Activated T-cell treated with anti-CD3 and anti-CD28 coated beads, Interleukin-2, amount 50 U/mL, for 4 hours (primary cell): ENCODE results near the gene CALM1. TPM values are rescaled to one million over a fixed set of nuclear protein-coding genes. Genes with fewer than 3 reads are reported as not detected.
A peak's percentile ranks its signal among the peaks of the same experiment; 100 is the strongest.

Source experiments
- ATAC-seq, 2 donors: fragments of 200-7000 bp; cut with Tn5 transposase; one replicate each; pipeline ENCODE4 v1.10.0; 2021
- DNase-seq: peaks from one replicate; pipeline ENCODE4 v3.0.0-alpha.2; 2020
- H3K27me3 Mint-ChIP-seq: one replicate; pipeline ENCODE4 v1.8.0; 2021; ENCODE audit warnings: low read depth, mixed read lengths
- H3K36me3 Mint-ChIP-seq: one replicate; pipeline ENCODE4 v1.8.0; 2022; ENCODE audit warnings: mixed read lengths; ENCODE audit not compliant: insufficient read depth
- H3K4me1 Mint-ChIP-seq: one replicate; pipeline ENCODE4 v1.8.0; 2021; ENCODE audit warnings: low read depth, mixed read lengths
- H3K4me3 Mint-ChIP-seq: one replicate; pipeline ENCODE4 v1.8.0; 2021; ENCODE audit warnings: mild to moderate bottlenecking, moderate library complexity, mixed read lengths
- H3K9me3 Mint-ChIP-seq: one replicate; pipeline ENCODE4 v1.8.0; 2021; ENCODE audit warnings: mixed read lengths
- total RNA-seq, 3 donors: library from RNA; stranded (reverse); gene quantifications; one replicate each; pipeline ENCODE4 v1.2.1, GENCODE V29; 2021

Gene CALM1
- total RNA-seq, 3 donors from 2014 or later: 406 to 439 (median 417) TPM

DNA sequence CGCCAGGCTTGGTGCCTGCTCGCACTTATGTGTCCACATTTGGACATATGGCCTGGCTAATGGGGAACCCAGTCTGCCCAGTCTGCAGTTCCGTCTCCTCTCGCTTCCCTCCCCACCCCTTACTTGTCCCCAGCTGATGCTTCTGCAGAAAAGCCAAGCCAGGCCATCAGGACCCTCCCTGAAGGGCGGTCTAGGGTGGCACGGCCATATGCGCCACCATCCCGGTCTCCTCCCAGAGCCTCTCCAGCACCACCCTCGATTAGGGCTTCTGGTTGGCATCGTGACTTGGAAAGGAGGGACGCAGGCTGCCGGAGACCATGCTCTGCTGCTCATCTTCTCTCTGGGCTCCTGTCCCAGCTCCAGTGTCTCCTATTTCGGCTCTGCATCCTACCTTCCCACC, 54.6 kb downstream of the CALM1 start:
- no peaks in the 10 kb centered on the region for H3K27me3 Mint-ChIP-seq
- H3K4me3 Mint-ChIP-seq: no peak overlapping the region
- peaks cover 3% of the 10 kb centered on the region for H3K9me3 Mint-ChIP-seq
- no peaks in the 10 kb centered on the region for H3K36me3 Mint-ChIP-seq
- no peak for DNase-seq
- no peak for ATAC-seq
- H3K4me1 Mint-ChIP-seq: no peaks in the 10 kb centered on the region

DNA sequence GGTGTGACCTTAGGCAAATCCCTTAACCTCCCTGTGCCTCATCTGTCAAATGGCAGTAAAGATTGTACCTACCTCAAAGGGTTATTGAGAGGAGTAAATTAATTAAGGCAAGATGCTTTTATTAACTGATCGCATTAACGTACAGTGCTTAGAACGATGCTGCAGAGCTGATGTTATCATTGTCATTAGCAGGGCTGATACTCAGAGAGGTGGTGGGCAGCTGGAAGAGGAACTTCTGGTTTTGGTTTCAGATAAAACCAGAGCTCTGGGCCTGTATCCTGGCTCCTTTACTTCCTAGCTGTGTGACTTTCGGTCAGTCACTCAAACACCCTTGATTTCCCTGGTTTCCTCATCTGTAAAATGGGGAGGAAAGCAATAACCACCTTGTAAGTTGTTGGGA, 55.1 kb downstream of the CALM1 start:
- Mint-ChIP-seq H3K4me1 (no peaks in the 10 kb centered on the region), H3K4me3 (no peak overlapping the region), H3K27me3 (no peaks in the 10 kb centered on the region), H3K36me3 (no peaks in the 10 kb centered on the region), H3K9me3 (peaks cover 3% of the 10 kb centered on the region)
- peak in 1 of 2 donors; percentile 10 for ATAC-seq
- no peak for DNase-seq

GRCh38 chr14:90452366-90452765, 55.5 kb downstream of the CALM1 start:
- no peaks in the 10 kb centered on the region for H3K36me3 Mint-ChIP-seq
- ATAC-seq (peak in 1 of 2 donors; percentile 25), DNase-seq (no peak)
- H3K9me3 Mint-ChIP-seq: peaks cover 3% of the 10 kb centered on the region
- no peaks in the 10 kb centered on the region for H3K27me3 Mint-ChIP-seq
- no peak overlapping the region for H3K4me3 Mint-ChIP-seq
- no peaks in the 10 kb centered on the region for H3K4me1 Mint-ChIP-seq

DNA sequence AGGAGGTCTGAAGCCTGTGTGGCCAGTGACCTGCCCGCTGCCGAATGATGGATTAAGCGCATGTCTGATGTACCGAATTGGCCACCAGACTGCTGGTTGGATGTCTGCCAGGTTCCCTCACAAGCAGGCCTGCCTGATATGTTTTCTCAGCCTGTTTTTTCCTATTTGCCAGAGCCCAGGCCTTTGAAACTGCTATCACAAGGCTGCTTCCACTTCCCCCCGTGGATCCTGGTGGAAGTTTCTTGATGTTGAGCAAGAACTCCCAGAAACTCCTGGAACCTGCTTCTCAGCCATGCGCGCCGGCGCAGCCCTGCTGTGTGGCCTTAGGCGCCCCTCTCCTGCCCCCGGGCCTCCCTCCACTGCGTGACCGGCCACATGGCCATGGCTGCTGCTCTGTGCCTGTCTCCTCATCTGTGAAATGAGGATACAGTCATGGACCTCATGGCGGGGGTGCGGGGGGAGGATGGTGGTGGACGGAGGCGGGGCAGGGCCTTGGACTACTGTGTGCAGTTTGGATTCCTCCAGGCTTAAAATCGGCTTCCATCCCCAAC, 56.6 kb downstream of the CALM1 start:
- Mint-ChIP-seq H3K4me1 (no peaks in the 10 kb centered on the region), H3K27me3 (no peaks in the 10 kb centered on the region), H3K36me3 (no peaks in the 10 kb centered on the region), H3K9me3 (no peaks in the 10 kb centered on the region), H3K4me3 (no peak overlapping the region)
- DNase-seq: no peak
- ATAC-seq: no peak

DNA sequence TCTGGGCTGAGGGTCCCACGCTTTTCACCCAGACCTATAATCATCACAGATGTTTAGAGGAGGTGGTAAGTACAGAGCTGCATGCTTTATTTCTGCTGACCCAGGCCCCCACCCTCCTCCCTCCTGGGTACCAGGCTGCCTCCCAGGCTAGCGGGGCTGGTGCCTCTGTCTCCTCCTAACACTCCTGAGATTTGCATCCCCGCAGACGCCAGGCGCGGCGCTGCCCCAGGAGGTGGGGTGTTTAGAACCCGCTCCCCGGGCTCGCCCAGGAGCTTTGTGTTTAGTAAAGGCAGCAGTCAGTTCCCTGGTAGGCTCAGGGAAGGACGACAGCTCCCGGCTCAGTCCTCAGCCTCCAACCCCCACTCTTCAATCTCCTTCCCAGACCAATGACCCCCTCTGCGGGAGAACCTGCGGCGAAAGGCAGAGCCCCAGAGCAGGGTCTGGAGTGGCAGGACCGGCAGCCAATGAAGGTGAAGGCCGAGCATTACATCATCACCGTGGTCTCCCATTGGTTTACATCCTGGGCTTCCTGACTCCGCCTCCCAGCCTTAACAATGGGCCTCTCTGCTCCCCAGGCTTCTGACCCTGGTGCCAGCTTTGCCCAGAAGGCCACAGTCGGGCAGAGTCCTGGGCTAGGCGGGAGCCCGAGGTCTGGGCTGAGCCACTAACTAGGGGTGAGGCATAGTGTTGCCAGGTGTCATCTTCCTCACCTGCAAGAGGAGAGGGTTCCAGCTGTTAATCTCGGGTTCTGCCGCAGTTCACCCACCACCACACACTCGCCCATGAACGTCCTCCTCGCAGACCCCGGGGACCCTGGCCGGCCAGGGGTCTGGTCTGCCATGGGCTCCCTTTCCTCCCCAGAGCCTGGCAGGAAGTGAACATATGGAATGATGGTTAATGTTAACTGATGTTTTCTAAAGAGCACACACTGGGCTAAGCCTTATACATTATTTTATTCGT, 57.5 kb downstream of the CALM1 start:
- no peak for DNase-seq
- Mint-ChIP-seq H3K4me1 (no peaks in the 10 kb centered on the region), H3K4me3 (no peak overlapping the region), H3K27me3 (no peaks in the 10 kb centered on the region), H3K9me3 (no peaks in the 10 kb centered on the region), H3K36me3 (no peaks in the 10 kb centered on the region)
- ATAC-seq: peak in 1 of 2 donors; percentile 38

DNA sequence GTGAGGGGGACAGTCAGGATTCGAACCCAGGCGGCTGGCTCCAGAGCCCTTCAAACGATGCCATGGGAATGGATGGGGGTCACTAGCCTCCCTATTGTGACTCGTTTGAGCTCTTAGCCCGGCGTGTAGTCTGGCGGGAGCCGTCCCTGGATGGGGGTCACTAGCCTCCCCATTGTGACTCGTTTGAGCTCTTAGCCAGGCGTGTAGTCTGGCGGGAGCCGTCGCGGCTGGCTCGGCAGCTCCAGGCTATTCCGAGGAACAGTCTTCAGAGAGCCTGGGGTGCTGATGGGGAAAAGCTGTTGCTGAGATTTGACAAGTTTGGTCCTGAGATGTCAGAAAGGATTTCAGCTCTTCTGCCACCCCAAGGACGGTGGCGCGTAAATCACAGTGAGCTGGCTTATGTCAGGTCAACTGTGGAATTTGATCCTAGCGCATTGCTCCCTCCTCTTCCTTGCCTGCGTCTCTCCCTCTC, 58.3 kb downstream of the CALM1 start:
- Mint-ChIP-seq H3K36me3 (no peaks in the 10 kb centered on the region), H3K4me1 (no peaks in the 10 kb centered on the region), H3K4me3 (no peak overlapping the region)

GRCh38 chr14:90456551-90456950, 59.7 kb downstream of the CALM1 start:
- DNase-seq: no peak
- no peaks in the 10 kb centered on the region for H3K36me3 Mint-ChIP-seq
- H3K9me3 Mint-ChIP-seq: no peaks in the 10 kb centered on the region
- ATAC-seq: no peak
- no peaks in the 10 kb centered on the region for H3K27me3 Mint-ChIP-seq
- no peaks in the 10 kb centered on the region for H3K4me1 Mint-ChIP-seq
- H3K4me3 Mint-ChIP-seq: no peak overlapping the region

More for the DNA sequence above, 58.3 kb downstream of the CALM1 start:
- DNase-seq: no peak
- ATAC-seq: no peak
- no peaks in the 10 kb centered on the region for H3K27me3 Mint-ChIP-seq
- no peaks in the 10 kb centered on the region for H3K9me3 Mint-ChIP-seq

- Mint-ChIP-seq H3K27me3 (no peaks in the 10 kb centered on the region), H3K4me1 (no peaks in the 10 kb centered on the region), H3K9me3 (no peaks in the 10 kb centered on the region), H3K36me3 (no peaks in the 10 kb centered on the region), H3K4me3 (no peak overlapping the region)
- DNase-seq: no peak
- no peak for ATAC-seq
These were observed 60.4 kb downstream of the CALM1 start for GRCh38 chr14:90457186-90457585.

Other genes with a start within 250 kb of the CALM1 start
- 100 to 1,000 TPM; 224 to 239 (median 227) TPM for gene PSMC1, start 140.5 kb upstream of the CALM1 start, total RNA-seq
- gene NRDE2, start 65.1 kb upstream of the CALM1 start, total RNA-seq: 10 to 100 TPM; 18.8 to 26.0 (median 23.8) TPM